PC-9 (cell line): ENCODE data around the gene FAM209B. TPM values are rescaled to one million over a fixed set of nuclear protein-coding genes. Genes with fewer than 3 reads are reported as not detected.

ENCODE experiments used
- BruUV-seq: library from RNA; stranded (reverse); fragments of 400-500 nt; replicated peaks from 2 replicates; lab custom pipeline; 2021; lab: Mats Ljungman, UMichigan
- CTCF ChIA-PET: fragments of 300-600 bp; sonication (Branson Sonifier 250); formaldehyde crosslinking; loops from one replicate; lab custom pipeline; 2022; ENCODE audit warnings: antibody characterized with exemption; lab: Charles Lee
- POLR2A ChIA-PET: fragments of 300-600 bp; sonication (Branson Sonifier 250); formaldehyde crosslinking; loops from one replicate; lab custom pipeline; 2022; ENCODE audit warnings: antibody characterized with exemption; ENCODE audit not compliant: unreplicated experiment; lab: Charles Lee
- DNase-seq, 2 experiments: peaks; one replicate each; pipeline versions ENCODE4 v3.0.0 to v3.0.0-alpha.2; 2015 to 2022; ENCODE audit warnings: mixed read lengths in 1 of 2
- H2AFZ ChIP-seq: fragments of 200-600 bp; sonication (generic); 2 replicates; pipeline ENCODE4 v1.8.1; 2017; ENCODE audit warnings: antibody characterized with exemption
- H3F3A ChIP-seq: fragments of 200-600 bp; sonication (generic); 2 replicates; pipeline ENCODE4 v1.8.1; 2017; ENCODE audit warnings: antibody characterized with exemption, mild to moderate bottlenecking, low read depth; ENCODE audit not compliant: insufficient read depth
- H3K27ac ChIP-seq: fragments of 200-600 bp; sonication (generic); 2 replicates; pipeline ENCODE4 v1.6.1; 2016; ENCODE audit warnings: mixed run types
- H3K27me3 ChIP-seq: fragments of 200-600 bp; sonication (generic); 2 replicates; pipeline ENCODE4 v1.6.1; 2016; ENCODE audit warnings: low read depth, mixed run types; ENCODE audit not compliant: insufficient read depth
- H3K36me3 ChIP-seq: fragments of 200-600 bp; sonication (generic); 2 replicates; pipeline ENCODE4 v1.6.1; 2016; ENCODE audit warnings: low read depth, mixed run types
- H3K4me1 ChIP-seq: fragments of 200-600 bp; sonication (generic); replicated peaks from 2 replicates; pipeline ENCODE4 v1.6.1; 2016; ENCODE audit warnings: mixed run types; ENCODE audit not compliant: insufficient read depth
- H3K4me2 ChIP-seq: fragments of 200-600 bp; sonication (generic); 2 replicates; pipeline ENCODE4 v1.6.1; 2017; ENCODE audit warnings: mixed run types
- H3K4me3 ChIP-seq: fragments of 200-600 bp; sonication (generic); 2 replicates; pipeline ENCODE4 v1.6.1; 2016; ENCODE audit warnings: mixed run types
- H3K79me2 ChIP-seq: fragments of 200-600 bp; sonication (generic); 2 replicates; pipeline ENCODE4 v1.6.1; 2017; ENCODE audit warnings: low read depth, mixed run types
- H3K9me2 ChIP-seq: fragments of 200-600 bp; sonication (generic); 2 replicates; pipeline ENCODE4 v1.8.1; 2017; ENCODE audit warnings: mild to moderate bottlenecking; ENCODE audit not compliant: insufficient read depth
- H3K9me3 ChIP-seq: fragments of 200-600 bp; sonication (generic); 2 replicates; pipeline ENCODE4 v1.8.1; 2016; ENCODE audit warnings: low read depth; ENCODE audit not compliant: insufficient read depth
- H4K20me1 ChIP-seq: fragments of 200-600 bp; sonication (generic); 2 replicates; pipeline ENCODE4 v1.8.1; 2017; ENCODE audit not compliant: insufficient read depth
- CTCF ChIP-seq: fragments of 200-600 bp; sonication (generic); conservative IDR thresholded peaks from 2 replicates; pipeline ENCODE4 v1.6.1; 2017; ENCODE audit warnings: mixed run types, antibody characterized with exemption, mild to moderate bottlenecking, moderate library complexity
- EZH2 ChIP-seq: fragments of 200-600 bp; sonication (generic); IDR thresholded peaks from 2 replicates; pipeline ENCODE4 v1.8.0; 2017; ENCODE audit warnings: antibody characterized with exemption, low read depth
- intact Hi-C: fragments of 100-400 bp; cut with micrococcal nuclease; formaldehyde crosslinking; loops from one replicate; pipeline ENCODE4 v1.10.0; 2022; ENCODE audit not compliant: unreplicated experiment
- total RNA-seq: library from RNA; stranded (reverse); gene quantifications from 2 replicates; pipeline ENCODE4 v1.2.3, GENCODE V29; 2021

Gene FAM209B
- total RNA-seq, 1 experiment from 2014 or later = not detected

- no peaks in the 10 kb centered on the region for H3K4me1 ChIP-seq
- intact Hi-C loops = no loop called here
- no peaks in the 10 kb centered on the region for H3K9me3 ChIP-seq
- no peak overlapping the region for H3K4me2 ChIP-seq
- no peaks in the 10 kb centered on the region for H3K27me3 ChIP-seq
- 0 out of 2 replicates have a peak, but pooled peaks cover 4% of the 10 kb centered on the region for H3K36me3 ChIP-seq
- no peaks in the 10 kb centered on the region for H3K9me2 ChIP-seq
- no peaks in the 10 kb centered on the region for H3F3A ChIP-seq
- no peak overlapping the region for H3K27ac ChIP-seq
- ChIA-PET CTCF (interaction anchor here (0.7 kb wide), 1 partner anchor 30 kb away, joined by 3 read pairs; no protein-coding TSS in a partner anchor), POLR2A (no interaction called here)
- H4K20me1 ChIP-seq = peaks cover 3% of the 10 kb centered on the region; the same call in 1 of the 2 replicates
- TF ChIP-seq EZH2 = no peak
- TF ChIP-seq CTCF = no peak
- H3K79me2 ChIP-seq = no peaks in the 10 kb centered on the region
- no TSS peak for BruUV-seq
- no peak overlapping the region for H2AFZ ChIP-seq
- H3K4me3 ChIP-seq = no peak overlapping the region
- DNase-seq = no peak
Measured at GRCh38 chr20:56488566-56488965, 44.5 kb upstream of the FAM209B start.

- intact Hi-C loops = no loop called here
- Histone ChIP-seq H3K9me3 (no peaks in the 10 kb centered on the region), H3K4me3 (no peak overlapping the region), H4K20me1 (peaks cover 6% of the 10 kb centered on the region; the same call in 1 of the 2 replicates), H3K4me2 (no peak overlapping the region), H3K4me1 (no peaks in the 10 kb centered on the region), H2AFZ (no peak overlapping the region), H3K79me2 (no peaks in the 10 kb centered on the region), H3K27ac (no peak overlapping the region), H3K27me3 (no peaks in the 10 kb centered on the region), H3K9me2 (no peaks in the 10 kb centered on the region), H3K36me3 (peaks cover 14% of the 10 kb centered on the region; the same call in 1 of the 2 replicates), H3F3A (no peaks in the 10 kb centered on the region)
- POLR2A ChIA-PET = no interaction called here
- TF ChIP-seq CTCF = no peak
- no peak for TF ChIP-seq EZH2
- CTCF ChIA-PET = no interaction called here
- BruUV-seq = no TSS peak
- DNase-seq = no peak
Measured at GRCh38 chr20:56501116-56501515, 31.9 kb upstream of the FAM209B start.

- Histone ChIP-seq H3K9me3 (no peaks in the 10 kb centered on the region), H3K4me2 (no peak overlapping the region), H3F3A (no peaks in the 10 kb centered on the region), H4K20me1 (no peaks in the 10 kb centered on the region; the same call in 1 of the 2 replicates), H3K4me1 (no peaks in the 10 kb centered on the region), H3K79me2 (no peaks in the 10 kb centered on the region), H3K9me2 (no peaks in the 10 kb centered on the region), H2AFZ (no peak overlapping the region), H3K36me3 (0 out of 2 replicates have a peak, but pooled peaks cover 8% of the 10 kb centered on the region), H3K27ac (no peak overlapping the region), H3K4me3 (no peak overlapping the region), H3K27me3 (no peaks in the 10 kb centered on the region)
- no TSS peak for BruUV-seq
- ChIA-PET POLR2A (no interaction called here), CTCF (no interaction called here)
- no peak for TF ChIP-seq CTCF
- TF ChIP-seq EZH2 = no peak
- intact Hi-C loops = no loop called here
- DNase-seq = no peak
Measured at GRCh38 chr20:56503916-56504315, 29.1 kb upstream of the FAM209B start.
